Kidney (tissue), 14 donors: ENCODE measurements around the gene NDC1. TPM values are rescaled to one million over a fixed set of nuclear protein-coding genes. Genes with fewer than 3 reads are reported as not detected.
A peak's percentile ranks its signal among the peaks of the same experiment; 100 is the strongest.

Experiments
- DNase-seq, 5 donors: peaks; one replicate each; pipeline ENCODE4 v3.0.0-alpha.2; 2013 to 2020
- FAIRE-seq: peaks from 2 replicates; lab custom pipeline; 2012; peaks lifted over from hg19 to GRCh38; lab: Jason Lieb, UNC
- H3K27ac ChIP-seq, 2 donors: one replicate each; pipeline ENCODE4 v1.7.0; 2013; ENCODE audit warnings: low read depth in 2 of 2, low read length in 2 of 2, inconsistent platforms in 1 of 2
- H3K27me3 ChIP-seq: one replicate; pipeline ENCODE4 v1.7.1; 2013; ENCODE audit warnings: low read length, inconsistent platforms; ENCODE audit not compliant: control insufficient read depth, insufficient read depth
- H3K36me3 ChIP-seq, 3 donors: one replicate each; pipeline versions ENCODE4 v1.7.0 to v1.7.1; 2013; ENCODE audit warnings: low read length in 3 of 3, control low read depth in 1 of 3, inconsistent platforms in 1 of 3; ENCODE audit not compliant: insufficient read depth in 3 of 3, control insufficient read depth in 2 of 3
- H3K4me1 ChIP-seq, 3 donors: one replicate each; pipeline versions ENCODE4 v1.7.0 to v1.7.1; 2013; ENCODE audit warnings: low read length in 3 of 3, inconsistent platforms in 1 of 3, low read depth in 1 of 3; ENCODE audit not compliant: control insufficient read depth in 2 of 3, insufficient read depth in 2 of 3
- H3K4me3 ChIP-seq, 3 donors: one replicate each; pipeline versions ENCODE4 v1.7.0 to v1.8.1; 2013; ENCODE audit warnings: low read length in 3 of 3, control low read depth in 1 of 3, inconsistent platforms in 1 of 3
- H3K9ac ChIP-seq, 3 donors: one replicate each; pipeline versions ENCODE4 v1.7.0 to v1.7.1; 2013; ENCODE audit warnings: low read length in 3 of 3, control low read depth in 1 of 3, inconsistent platforms in 1 of 3
- H3K9me3 ChIP-seq, 3 donors: one replicate each; pipeline versions ENCODE4 v1.7.0 to v1.7.1; 2013; ENCODE audit warnings: low read length in 3 of 3, control low read depth in 1 of 3, inconsistent platforms in 1 of 3; ENCODE audit not compliant: control insufficient read depth in 2 of 3, insufficient read depth in 1 of 3
- intact Hi-C: fragments of 100-400 bp; cut with DNase I; formaldehyde crosslinking; loops from one replicate; pipeline ENCODE4 v1.11.1; 2022
- polyA plus RNA-seq: library from polyadenylated mRNA; stranded (reverse); fragments of 350-450 nt; fragmentation: Illumina TruSeq; extraction: RNeasy Lipid Tissue Mini Kit (QIAGEN cat#74804); gene quantifications from one replicate; pipeline ENCODE4 v1.2.3, GENCODE V29; 2014; ENCODE audit warnings: low read depth, low replicate concordance; ENCODE audit not compliant: insufficient read depth
- total RNA-seq: library from RNA; stranded (reverse); fragmentation: NEBNext Ultra II Directional; extraction: Animal tissue kit (Norgen Biotek cat#: 25700); gene quantifications from one replicate; pipeline ENCODE4 v1.2.1, GENCODE V29; 2021
- TF ChIP-seq, protein P1 (sequence below): IDR thresholded peaks from 3 replicates; pipeline ENCODE4 v1.5.1; 2012; ENCODE audit warnings: mild to moderate bottlenecking, moderate library complexity, borderline replicate concordance; ENCODE audit not compliant: insufficient read depth; ENCODE audit errors: extremely low read depth
- donor health status: control.
- donor health status: control.
- donor health status: control.
- donor health status: control.
- donor health status: control.
- donor health status: DM: yes; HTN: yes; CAD: no.
- donor health status: Normal renal cell carcinoma (clear cell type).

Gene NDC1
- total and polyA plus RNA-seq, 2 donors from 2014 or later: 5.6 to 8.5 TPM

DNA sequence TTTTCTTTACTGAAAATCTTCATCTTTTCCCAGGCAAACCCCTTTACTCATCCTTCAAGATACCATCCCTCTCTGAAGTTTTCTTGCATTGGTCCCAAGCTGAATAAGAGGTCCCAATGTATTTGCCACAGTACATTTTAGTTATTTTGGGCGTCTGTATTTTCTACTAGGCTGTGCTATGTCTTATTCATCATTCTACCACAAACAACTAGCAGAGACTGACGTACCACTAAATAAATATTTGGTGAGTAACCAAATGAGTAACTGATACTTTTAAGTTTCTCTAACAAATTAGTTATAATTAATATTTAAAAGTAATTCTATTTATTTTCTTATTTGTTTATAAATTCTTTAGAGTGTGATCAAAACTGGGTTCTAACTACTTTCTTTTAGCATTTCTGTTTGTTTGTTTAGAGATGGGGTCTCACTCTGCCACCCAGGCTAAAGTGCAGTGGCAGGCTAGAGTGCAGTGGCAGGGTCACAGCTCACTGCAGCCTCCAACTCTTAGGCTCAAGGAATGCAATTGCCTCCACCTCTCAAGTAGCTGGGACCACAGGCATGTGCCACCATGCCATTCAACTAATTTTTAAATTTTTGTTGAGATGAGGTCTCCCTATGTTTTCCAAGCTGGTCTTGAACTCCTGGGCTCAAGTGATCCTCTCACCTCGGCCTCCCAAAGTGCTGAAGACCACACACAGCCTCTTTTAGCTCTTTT is 33.1 kb downstream of the NDC1 start:
- peaks cover 0 to 4% (median 0%) of the 10 kb centered on the region in 3 donors for H3K36me3 ChIP-seq
- no peak overlapping the region for H3K27ac ChIP-seq
- H3K9ac ChIP-seq: no peak overlapping the region
- DNase-seq (no peak), FAIRE-seq (no peak)
- intact Hi-C loops: no loop called here
- no peak overlapping the region for H3K4me3 ChIP-seq
- no peaks in the 10 kb centered on the region for H3K4me1 ChIP-seq
- TF ChIP-seq, protein P1, sequence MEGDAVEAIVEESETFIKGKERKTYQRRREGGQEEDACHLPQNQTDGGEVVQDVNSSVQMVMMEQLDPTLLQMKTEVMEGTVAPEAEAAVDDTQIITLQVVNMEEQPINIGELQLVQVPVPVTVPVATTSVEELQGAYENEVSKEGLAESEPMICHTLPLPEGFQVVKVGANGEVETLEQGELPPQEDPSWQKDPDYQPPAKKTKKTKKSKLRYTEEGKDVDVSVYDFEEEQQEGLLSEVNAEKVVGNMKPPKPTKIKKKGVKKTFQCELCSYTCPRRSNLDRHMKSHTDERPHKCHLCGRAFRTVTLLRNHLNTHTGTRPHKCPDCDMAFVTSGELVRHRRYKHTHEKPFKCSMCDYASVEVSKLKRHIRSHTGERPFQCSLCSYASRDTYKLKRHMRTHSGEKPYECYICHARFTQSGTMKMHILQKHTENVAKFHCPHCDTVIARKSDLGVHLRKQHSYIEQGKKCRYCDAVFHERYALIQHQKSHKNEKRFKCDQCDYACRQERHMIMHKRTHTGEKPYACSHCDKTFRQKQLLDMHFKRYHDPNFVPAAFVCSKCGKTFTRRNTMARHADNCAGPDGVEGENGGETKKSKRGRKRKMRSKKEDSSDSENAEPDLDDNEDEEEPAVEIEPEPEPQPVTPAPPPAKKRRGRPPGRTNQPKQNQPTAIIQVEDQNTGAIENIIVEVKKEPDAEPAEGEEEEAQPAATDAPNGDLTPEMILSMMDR: no peak
- H3K9me3 ChIP-seq: no peaks in the 10 kb centered on the region
- H3K27me3 ChIP-seq: no peaks in the 10 kb centered on the region

DNA sequence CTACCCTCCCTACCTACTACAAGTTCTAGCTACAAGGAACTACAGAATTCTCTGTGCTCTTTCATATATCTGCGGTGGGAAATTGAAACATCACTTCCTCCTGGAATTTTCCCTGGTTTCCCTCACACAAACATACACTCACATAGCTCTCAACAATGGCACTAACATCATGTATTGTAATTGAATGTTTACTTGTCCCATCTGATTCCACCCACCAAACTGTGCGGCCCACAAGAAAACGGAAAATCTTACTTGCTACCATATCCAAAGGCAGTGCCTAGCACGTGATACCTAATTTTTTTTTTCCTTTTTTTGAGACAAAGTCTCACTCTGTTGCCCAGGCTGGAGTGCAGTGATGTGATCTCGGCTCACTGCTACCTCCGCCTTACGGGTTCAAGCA is 33.9 kb downstream of the NDC1 start:
- TF ChIP-seq, protein P1: no peak
- Histone ChIP-seq H3K4me1 (no peaks in the 10 kb centered on the region), H3K9me3 (no peaks in the 10 kb centered on the region), H3K27me3 (no peaks in the 10 kb centered on the region), H3K9ac (no peak overlapping the region), H3K4me3 (no peak overlapping the region), H3K36me3 (peaks cover 0 to 4% (median 0%) of the 10 kb centered on the region in 3 donors), H3K27ac (no peak overlapping the region)
- intact Hi-C loops: no loop called here
- DNase-seq (no peak), FAIRE-seq (no peak)

DNA sequence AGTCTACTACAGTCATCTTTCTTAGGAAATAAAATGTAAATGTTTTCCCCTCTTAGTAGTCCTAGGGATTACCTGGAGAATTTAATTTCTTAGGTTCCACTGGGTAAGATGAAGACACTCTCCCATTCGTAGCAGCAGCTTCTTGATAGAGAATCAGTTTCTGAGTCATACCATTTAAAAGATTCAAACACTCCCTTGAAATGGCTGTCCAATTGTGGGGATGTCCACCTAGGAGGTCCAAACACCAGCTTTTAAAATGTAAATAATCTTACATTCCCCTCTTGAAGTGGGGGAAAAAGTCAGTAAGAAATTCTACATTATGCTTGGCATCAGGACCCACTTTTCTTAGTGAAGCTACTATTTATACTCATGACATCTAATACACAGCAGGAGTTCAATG is 37.5 kb downstream of the NDC1 start:
- Histone ChIP-seq H3K27ac (no peak overlapping the region), H3K27me3 (no peaks in the 10 kb centered on the region), H3K36me3 (peaks cover 0 to 4% (median 0%) of the 10 kb centered on the region in 3 donors), H3K9me3 (no peaks in the 10 kb centered on the region), H3K4me3 (no peak overlapping the region), H3K4me1 (no peaks in the 10 kb centered on the region), H3K9ac (no peak overlapping the region)
- FAIRE-seq (no peak), DNase-seq (no peak)
- TF ChIP-seq, protein P1: no peak
- intact Hi-C loops: no loop called here

DNA sequence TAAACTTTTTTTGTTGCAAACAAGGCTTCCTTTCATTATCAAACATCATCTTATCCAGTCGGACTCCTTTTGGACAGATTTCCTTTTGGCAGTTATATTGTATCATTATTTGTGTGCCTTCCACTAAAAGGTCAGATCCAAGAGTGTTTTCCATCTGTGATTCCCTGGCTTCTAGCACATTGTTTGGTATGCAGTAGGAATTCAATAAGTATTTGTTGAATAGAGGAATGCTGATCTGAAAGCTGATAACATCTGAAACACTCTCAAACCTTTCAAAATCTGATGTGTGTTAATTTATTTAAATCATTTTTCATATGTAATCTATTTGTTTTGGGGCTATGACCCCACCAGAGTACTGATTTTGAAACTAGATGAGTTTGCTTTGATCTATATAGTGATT is 39.0 kb downstream of the NDC1 start:
- intact Hi-C loops: no loop called here
- H3K9ac ChIP-seq: no peak overlapping the region
- no peak for FAIRE-seq
- TF ChIP-seq, protein P1: no peak
- peak in 2 of 5 donors; percentile 9 to 14 for DNase-seq
- H3K4me3 ChIP-seq: no peak overlapping the region
- H3K27me3 ChIP-seq: no peaks in the 10 kb centered on the region
- peaks cover 0 to 5% (median 0%) of the 10 kb centered on the region in 3 donors for H3K36me3 ChIP-seq
- H3K4me1 ChIP-seq: no peaks in the 10 kb centered on the region
- no peak overlapping the region for H3K27ac ChIP-seq
- no peaks in the 10 kb centered on the region for H3K9me3 ChIP-seq
